Measurements from ENCODE around the gene IFNA1.

Gene IFNA1

GRCh38 chr9:21399956-21400355, 40.3 kb upstream of the IFNA1 start:
- H3K27ac ChIP-seq (ENCODE audit: poor library complexity, severe bottlenecking): no peak overlapping the region
- H3K9me3 ChIP-seq (ENCODE audit: severe bottlenecking): no peaks in the 10 kb centered on the region
- no peak overlapping the region for H3K4me3 ChIP-seq (ENCODE audit: severe bottlenecking)
- H3K36me3 ChIP-seq (ENCODE audit: low read depth): no peaks in the 10 kb centered on the region
- DNase-seq (ENCODE audit: low spot score) (no peak), ATAC-seq (ENCODE audit: low read depth) (no peak)
- peaks cover 64% of the 10 kb centered on the region for H3K27me3 ChIP-seq (ENCODE audit: insufficient read depth, poor library complexity, severe bottlenecking)
- TF ChIP-seq, protein P1, sequence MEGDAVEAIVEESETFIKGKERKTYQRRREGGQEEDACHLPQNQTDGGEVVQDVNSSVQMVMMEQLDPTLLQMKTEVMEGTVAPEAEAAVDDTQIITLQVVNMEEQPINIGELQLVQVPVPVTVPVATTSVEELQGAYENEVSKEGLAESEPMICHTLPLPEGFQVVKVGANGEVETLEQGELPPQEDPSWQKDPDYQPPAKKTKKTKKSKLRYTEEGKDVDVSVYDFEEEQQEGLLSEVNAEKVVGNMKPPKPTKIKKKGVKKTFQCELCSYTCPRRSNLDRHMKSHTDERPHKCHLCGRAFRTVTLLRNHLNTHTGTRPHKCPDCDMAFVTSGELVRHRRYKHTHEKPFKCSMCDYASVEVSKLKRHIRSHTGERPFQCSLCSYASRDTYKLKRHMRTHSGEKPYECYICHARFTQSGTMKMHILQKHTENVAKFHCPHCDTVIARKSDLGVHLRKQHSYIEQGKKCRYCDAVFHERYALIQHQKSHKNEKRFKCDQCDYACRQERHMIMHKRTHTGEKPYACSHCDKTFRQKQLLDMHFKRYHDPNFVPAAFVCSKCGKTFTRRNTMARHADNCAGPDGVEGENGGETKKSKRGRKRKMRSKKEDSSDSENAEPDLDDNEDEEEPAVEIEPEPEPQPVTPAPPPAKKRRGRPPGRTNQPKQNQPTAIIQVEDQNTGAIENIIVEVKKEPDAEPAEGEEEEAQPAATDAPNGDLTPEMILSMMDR (IDR thresholded peaks at IDR 0.05; ENCODE audit: poor library complexity, severe bottlenecking): no peak
- H3K4me1 ChIP-seq (ENCODE audit: insufficient read depth, poor library complexity, severe bottlenecking): no peaks in the 10 kb centered on the region

DNA sequence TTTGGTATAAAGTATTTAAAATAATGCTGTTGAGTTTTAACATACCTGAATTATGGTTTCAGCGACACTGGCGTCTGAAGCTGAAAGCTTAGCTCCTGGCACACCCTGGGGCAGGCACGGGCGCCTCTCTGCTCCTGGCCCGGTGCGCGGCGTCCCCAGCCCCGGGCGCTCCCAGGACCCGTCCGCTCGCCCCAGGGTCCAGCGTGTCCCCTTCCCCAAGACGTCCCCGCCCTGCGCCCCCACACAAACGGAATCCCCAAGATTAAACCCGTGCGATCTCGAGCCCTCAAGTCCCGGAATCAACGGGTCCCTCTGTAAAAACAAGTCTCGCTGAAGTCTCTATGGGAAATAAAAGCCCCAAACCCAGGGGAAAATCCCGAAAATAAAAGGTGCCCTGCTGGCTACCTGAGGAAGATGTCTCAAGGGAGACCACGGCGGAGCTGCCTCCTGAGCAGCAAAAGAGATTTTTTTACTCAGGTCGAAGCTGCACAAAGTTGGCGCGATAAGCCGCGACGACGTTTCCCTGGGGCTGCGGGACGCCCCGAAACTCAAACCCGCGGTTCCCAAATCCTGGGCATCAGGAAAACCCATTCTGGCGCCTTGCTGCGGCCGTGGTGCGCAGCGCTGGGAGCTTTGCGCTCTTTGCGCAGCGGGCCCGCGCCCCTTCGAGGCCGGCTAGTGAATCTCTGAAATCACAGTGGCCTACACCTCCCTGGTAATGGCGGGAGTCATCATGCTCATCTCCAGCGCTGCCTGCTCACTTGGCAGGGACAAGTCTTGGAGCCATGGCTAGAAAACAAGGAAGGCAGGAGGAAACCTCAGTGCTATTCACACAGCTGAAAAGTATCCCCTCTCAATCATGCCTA, 37.6 kb upstream of the IFNA1 start:
- peak; percentile 83 for ATAC-seq (ENCODE audit: low read depth)
- Histone ChIP-seq H3K27me3 (ENCODE audit: insufficient read depth, poor library complexity, severe bottlenecking) (peaks cover 41% of the 10 kb centered on the region), H3K9me3 (ENCODE audit: severe bottlenecking) (no peaks in the 10 kb centered on the region), H3K36me3 (ENCODE audit: low read depth) (no peaks in the 10 kb centered on the region), H3K4me1 (ENCODE audit: insufficient read depth, poor library complexity, severe bottlenecking) (no peaks in the 10 kb centered on the region), H3K27ac (ENCODE audit: poor library complexity, severe bottlenecking) (no peak overlapping the region), H3K4me3 (ENCODE audit: severe bottlenecking) (peak overlapping the region; percentile 19)
- TF ChIP-seq, protein P1 (IDR thresholded peaks at IDR 0.05; ENCODE audit: poor library complexity, severe bottlenecking): peak; percentile 23
- no peak for DNase-seq (ENCODE audit: low spot score)

DNA sequence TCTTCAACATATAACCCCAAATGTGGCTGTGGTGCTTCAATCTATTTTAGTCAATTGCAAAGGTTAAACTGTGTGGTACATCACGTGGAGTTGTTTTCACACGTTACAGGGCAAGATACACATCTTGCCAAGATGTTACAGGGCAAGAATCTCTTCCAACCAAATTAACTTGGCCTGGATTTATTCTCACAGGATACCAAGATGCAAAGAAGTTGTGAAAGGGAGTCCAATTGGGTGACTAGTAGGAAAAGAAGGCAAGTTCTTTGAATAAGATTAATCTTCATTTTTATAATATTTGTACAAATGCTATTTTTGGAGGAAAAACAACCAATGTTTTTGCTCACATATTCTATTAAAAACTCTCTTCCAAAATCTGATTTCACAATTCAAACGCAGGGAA, 36.1 kb upstream of the IFNA1 start:
- DNase-seq (ENCODE audit: low spot score) (no peak), ATAC-seq (ENCODE audit: low read depth) (no peak)
- no peak overlapping the region for H3K4me3 ChIP-seq (ENCODE audit: severe bottlenecking)
- H3K36me3 ChIP-seq (ENCODE audit: low read depth): no peaks in the 10 kb centered on the region
- no peaks in the 10 kb centered on the region for H3K4me1 ChIP-seq (ENCODE audit: insufficient read depth, poor library complexity, severe bottlenecking)
- H3K9me3 ChIP-seq (ENCODE audit: severe bottlenecking): no peaks in the 10 kb centered on the region
- TF ChIP-seq, protein P1 (IDR thresholded peaks at IDR 0.05; ENCODE audit: poor library complexity, severe bottlenecking): no peak
- no peak overlapping the region for H3K27ac ChIP-seq (ENCODE audit: poor library complexity, severe bottlenecking)
- H3K27me3 ChIP-seq (ENCODE audit: insufficient read depth, poor library complexity, severe bottlenecking): peaks cover 35% of the 10 kb centered on the region

DNA sequence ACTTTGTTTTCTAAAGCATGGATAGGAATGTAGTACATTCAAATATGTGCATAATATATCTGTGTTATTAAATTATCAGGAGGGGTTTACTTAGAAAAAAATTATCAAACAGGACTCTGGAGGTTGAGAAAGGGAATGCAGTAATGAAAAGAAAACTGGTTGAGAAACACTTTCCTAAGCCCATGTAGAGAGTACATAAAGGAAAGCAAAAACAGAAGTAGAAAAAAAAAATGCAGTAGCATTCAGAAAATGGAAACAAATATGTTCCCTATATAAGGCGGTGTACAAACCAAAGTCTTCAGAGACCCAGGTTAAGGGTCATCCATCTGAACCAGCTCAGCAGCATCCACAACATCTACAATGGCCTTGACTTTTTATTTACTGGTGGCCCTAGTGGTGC, 31.4 kb upstream of the IFNA1 start, which contains the start of gene IFNA8:
IFNA8 (plus strand) TSS at position 301 of the 400 bp plus-strand sequence; CDS start at position 361, 60 bp downstream.
- peaks cover 21% of the 10 kb centered on the region for H3K27me3 ChIP-seq (ENCODE audit: insufficient read depth, poor library complexity, severe bottlenecking)
- H3K27ac ChIP-seq (ENCODE audit: poor library complexity, severe bottlenecking): no peak within 1 kb of the TSS
- H3K4me1 ChIP-seq (ENCODE audit: insufficient read depth, poor library complexity, severe bottlenecking): no peaks in the 10 kb centered on the region

More for the DNA sequence above, 31.4 kb upstream of the IFNA1 start, which contains the start of gene IFNA8:
- TF ChIP-seq, protein P1 (IDR thresholded peaks at IDR 0.05; ENCODE audit: poor library complexity, severe bottlenecking): no peak
- no peak for ATAC-seq (ENCODE audit: low read depth)
- no peak for DNase-seq (ENCODE audit: low spot score)
- no peaks in the 10 kb centered on the region for H3K9me3 ChIP-seq (ENCODE audit: severe bottlenecking)
- H3K4me3 ChIP-seq (ENCODE audit: severe bottlenecking): no peak within 1 kb of the TSS
- no peaks in the 10 kb centered on the region for H3K36me3 ChIP-seq (ENCODE audit: low read depth)
